Measurements from ENCODE around the gene LRP3.

Gene LRP3

DNA sequence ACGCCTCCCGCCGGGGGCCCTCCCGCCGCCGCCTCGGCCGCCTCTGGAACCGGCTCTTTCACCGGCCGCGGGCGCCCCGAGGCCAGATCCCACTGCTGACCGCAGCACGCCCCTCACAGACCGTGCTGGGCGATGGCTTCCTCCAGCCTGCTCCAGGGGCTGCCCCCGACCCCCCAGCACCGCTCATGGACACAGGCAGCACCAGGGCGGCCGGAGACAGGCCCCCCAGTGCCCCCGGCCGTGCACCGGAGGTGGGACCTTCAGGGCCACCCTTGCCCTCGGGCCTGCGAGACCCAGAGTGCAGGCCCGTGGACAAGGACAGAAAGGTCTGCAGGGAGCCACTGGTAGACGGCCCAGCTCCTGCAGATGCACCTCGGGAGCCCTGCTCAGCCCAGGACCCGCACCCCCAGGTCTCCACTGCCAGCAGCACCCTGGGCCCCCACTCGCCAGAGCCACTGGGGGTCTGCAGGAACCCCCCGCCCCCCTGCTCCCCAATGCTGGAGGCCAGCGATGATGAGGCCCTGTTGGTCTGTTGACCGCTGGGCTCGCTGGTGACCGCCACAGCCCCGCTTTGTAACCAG, 13.0 kb downstream of the LRP3 start:
- no peak overlapping the region for H3K4me3 ChIP-seq (ENCODE audit: low read depth, low read length, poor library complexity, severe bottlenecking)
- no peaks in the 10 kb centered on the region for H4K20me1 ChIP-seq (ENCODE audit: insufficient read depth, low read length)
- no peaks in the 10 kb centered on the region; the same call in 1 of the 2 replicates for H3K27me3 ChIP-seq (ENCODE audit: insufficient read depth, low read length)
- no peak overlapping the region for H3K9ac ChIP-seq (ENCODE audit: low read length)
- no peaks in the 10 kb centered on the region for H3K9me2 ChIP-seq (ENCODE audit: low read depth, low read length)
- H3K27ac ChIP-seq (ENCODE audit: low read depth, low read length, poor library complexity, severe bottlenecking) = no peak overlapping the region
- TF ChIP-seq, protein P1, sequence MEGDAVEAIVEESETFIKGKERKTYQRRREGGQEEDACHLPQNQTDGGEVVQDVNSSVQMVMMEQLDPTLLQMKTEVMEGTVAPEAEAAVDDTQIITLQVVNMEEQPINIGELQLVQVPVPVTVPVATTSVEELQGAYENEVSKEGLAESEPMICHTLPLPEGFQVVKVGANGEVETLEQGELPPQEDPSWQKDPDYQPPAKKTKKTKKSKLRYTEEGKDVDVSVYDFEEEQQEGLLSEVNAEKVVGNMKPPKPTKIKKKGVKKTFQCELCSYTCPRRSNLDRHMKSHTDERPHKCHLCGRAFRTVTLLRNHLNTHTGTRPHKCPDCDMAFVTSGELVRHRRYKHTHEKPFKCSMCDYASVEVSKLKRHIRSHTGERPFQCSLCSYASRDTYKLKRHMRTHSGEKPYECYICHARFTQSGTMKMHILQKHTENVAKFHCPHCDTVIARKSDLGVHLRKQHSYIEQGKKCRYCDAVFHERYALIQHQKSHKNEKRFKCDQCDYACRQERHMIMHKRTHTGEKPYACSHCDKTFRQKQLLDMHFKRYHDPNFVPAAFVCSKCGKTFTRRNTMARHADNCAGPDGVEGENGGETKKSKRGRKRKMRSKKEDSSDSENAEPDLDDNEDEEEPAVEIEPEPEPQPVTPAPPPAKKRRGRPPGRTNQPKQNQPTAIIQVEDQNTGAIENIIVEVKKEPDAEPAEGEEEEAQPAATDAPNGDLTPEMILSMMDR (IDR thresholded peaks at IDR 0.05; ENCODE audit: low read length) = no peak
- no peak for TF ChIP-seq EZH2 (IDR thresholded peaks at IDR 0.05; ENCODE audit: borderline replicate concordance, low read length)
- no peak overlapping the region for H2AFZ ChIP-seq (ENCODE audit: low read length)
- H3K4me1 ChIP-seq (ENCODE audit: insufficient read depth, low read length, severe bottlenecking) = no peaks in the 10 kb centered on the region
- H3K79me2 ChIP-seq (ENCODE audit: insufficient read depth, low read length) = no peaks in the 10 kb centered on the region
- no peak overlapping the region for H3K4me2 ChIP-seq (ENCODE audit: low read length)
- H3K9me3 ChIP-seq (ENCODE audit: low read length) = no peaks in the 10 kb centered on the region
- no peaks in the 10 kb centered on the region for H3K36me3 ChIP-seq (ENCODE audit: insufficient read depth, low read length)
- H3F3A ChIP-seq (ENCODE audit: insufficient read depth, low read length) = no peaks in the 10 kb centered on the region

DNA sequence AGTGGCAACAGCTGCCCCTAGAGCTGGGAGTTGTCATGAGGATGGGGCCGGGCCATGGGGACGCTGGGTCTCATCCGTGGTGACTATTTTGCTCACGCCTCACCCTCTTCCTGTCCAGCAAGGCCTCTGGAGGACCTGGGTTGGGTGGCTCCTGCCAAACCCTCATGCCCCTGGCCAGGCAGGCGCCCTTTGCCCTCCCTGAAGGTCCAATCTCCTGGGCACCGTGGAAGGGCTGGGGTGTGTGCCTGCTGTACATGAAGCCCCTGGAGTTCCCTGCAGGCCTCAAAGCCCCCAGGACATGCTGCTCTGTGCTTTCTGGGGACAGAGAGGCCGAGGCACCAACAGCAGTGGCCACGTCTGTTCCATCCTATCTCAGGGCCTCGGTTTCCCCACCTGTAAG, 13.8 kb downstream of the LRP3 start:
- Histone ChIP-seq H3K27me3 (ENCODE audit: insufficient read depth, low read length) (no peaks in the 10 kb centered on the region; the same call in 1 of the 2 replicates), H3K79me2 (ENCODE audit: insufficient read depth, low read length) (no peaks in the 10 kb centered on the region), H3K36me3 (ENCODE audit: insufficient read depth, low read length) (no peaks in the 10 kb centered on the region), H3K9me3 (ENCODE audit: low read length) (no peaks in the 10 kb centered on the region), H3K4me1 (ENCODE audit: insufficient read depth, low read length, severe bottlenecking) (no peaks in the 10 kb centered on the region), H4K20me1 (ENCODE audit: insufficient read depth, low read length) (no peaks in the 10 kb centered on the region), H3K9me2 (ENCODE audit: low read depth, low read length) (no peaks in the 10 kb centered on the region), H3F3A (ENCODE audit: insufficient read depth, low read length) (no peaks in the 10 kb centered on the region), H3K4me2 (ENCODE audit: low read length) (no peak overlapping the region), H3K27ac (ENCODE audit: low read depth, low read length, poor library complexity, severe bottlenecking) (no peak overlapping the region), H3K4me3 (ENCODE audit: low read depth, low read length, poor library complexity, severe bottlenecking) (no peak overlapping the region), H2AFZ (ENCODE audit: low read length) (no peak overlapping the region), H3K9ac (ENCODE audit: low read length) (no peak overlapping the region)
- TF ChIP-seq, protein P1 (IDR thresholded peaks at IDR 0.05; ENCODE audit: low read length) = no peak
- no peak for TF ChIP-seq EZH2 (IDR thresholded peaks at IDR 0.05; ENCODE audit: borderline replicate concordance, low read length)

DNA sequence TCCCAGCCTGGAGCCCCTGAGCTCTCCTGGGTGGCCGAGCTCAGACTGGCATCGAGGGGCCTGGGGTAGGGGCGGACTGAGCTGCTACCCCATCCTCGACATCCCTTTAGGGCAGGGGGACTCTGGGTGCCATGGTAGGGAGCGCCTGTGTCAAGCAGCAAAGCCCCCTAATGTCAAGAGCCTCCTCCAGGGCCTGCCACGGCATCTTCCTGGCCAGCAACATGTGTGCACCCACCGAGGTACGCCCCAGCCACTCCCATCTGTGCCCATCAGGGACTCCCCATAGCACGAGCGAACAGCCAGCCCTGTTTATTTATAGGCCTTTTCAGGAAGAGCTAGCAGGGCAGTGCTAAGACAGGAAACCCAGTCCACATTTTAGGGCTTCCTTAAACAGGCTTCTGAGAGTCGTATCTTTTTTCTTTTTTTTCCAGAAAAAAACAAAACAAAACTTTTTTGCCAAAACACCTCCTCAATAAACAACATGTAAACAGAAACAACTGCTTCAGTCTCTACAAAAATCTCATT, 14.3 kb downstream of the LRP3 start:
- H3K27ac ChIP-seq (ENCODE audit: low read depth, low read length, poor library complexity, severe bottlenecking) = no peak overlapping the region
- H3K9me2 ChIP-seq (ENCODE audit: low read depth, low read length) = no peaks in the 10 kb centered on the region
- H3F3A ChIP-seq (ENCODE audit: insufficient read depth, low read length) = no peaks in the 10 kb centered on the region
- TF ChIP-seq, protein P1 (IDR thresholded peaks at IDR 0.05; ENCODE audit: low read length) = no peak
- TF ChIP-seq EZH2 (IDR thresholded peaks at IDR 0.05; ENCODE audit: borderline replicate concordance, low read length) = no peak
- no peak overlapping the region for H3K4me3 ChIP-seq (ENCODE audit: low read depth, low read length, poor library complexity, severe bottlenecking)
- H3K27me3 ChIP-seq (ENCODE audit: insufficient read depth, low read length) = no peaks in the 10 kb centered on the region; the same call in 1 of the 2 replicates
- H4K20me1 ChIP-seq (ENCODE audit: insufficient read depth, low read length) = no peaks in the 10 kb centered on the region
- no peak overlapping the region for H3K9ac ChIP-seq (ENCODE audit: low read length)
- no peaks in the 10 kb centered on the region for H3K9me3 ChIP-seq (ENCODE audit: low read length)
- no peaks in the 10 kb centered on the region for H3K4me1 ChIP-seq (ENCODE audit: insufficient read depth, low read length, severe bottlenecking)
- no peak overlapping the region for H2AFZ ChIP-seq (ENCODE audit: low read length)
- H3K79me2 ChIP-seq (ENCODE audit: insufficient read depth, low read length) = no peaks in the 10 kb centered on the region
- H3K4me2 ChIP-seq (ENCODE audit: low read length) = no peak overlapping the region
- H3K36me3 ChIP-seq (ENCODE audit: insufficient read depth, low read length) = no peaks in the 10 kb centered on the region
